Effector memory CD8-positive, alpha-beta T cell (primary cell): ENCODE data around the gene MYOCD.

Experiments used
- ATAC-seq: fragments of 150-1000 bp; cut with Tn5 transposase; replicated peaks from 2 replicates; pipeline ENCODE4 v1.10.0; 2021; ENCODE audit warnings: mild to moderate bottlenecking, moderate library complexity
- DNase-seq, 3 experiments: peaks; one replicate each; pipeline ENCODE4 v3.0.0; 2021
- H3K27ac Mint-ChIP-seq, 2 donors: one replicate each; pipeline ENCODE4 v1.8.0; 2022; ENCODE audit warnings: mild to moderate bottlenecking in 2 of 2, mixed read lengths in 2 of 2, moderate library complexity in 2 of 2
- H3K27me3 Mint-ChIP-seq, 2 donors: one replicate each; pipeline ENCODE4 v1.8.0; 2022; ENCODE audit warnings: mixed read lengths in 2 of 2
- H3K36me3 Mint-ChIP-seq: one replicate; pipeline ENCODE4 v1.8.0; 2022; ENCODE audit warnings: mild to moderate bottlenecking, moderate library complexity, mixed read lengths; ENCODE audit not compliant: insufficient read depth
- H3K4me1 Mint-ChIP-seq, 2 donors: one replicate each; pipeline ENCODE4 v1.8.0; 2022; ENCODE audit warnings: low read depth in 2 of 2, mixed read lengths in 2 of 2
- H3K4me3 Mint-ChIP-seq, 2 donors: one replicate each; pipeline ENCODE4 v1.8.0; 2022; ENCODE audit warnings: mild to moderate bottlenecking in 2 of 2, mixed read lengths in 2 of 2, moderate library complexity in 2 of 2
- H3K9me3 Mint-ChIP-seq, 2 donors: one replicate each; pipeline ENCODE4 v1.8.0; 2022; ENCODE audit warnings: mixed read lengths in 2 of 2
- total RNA-seq, 9 experiments: gene quantifications; one replicate each; lab custom pipeline; 2026; lab: John Stamatoyannopoulos, UW

The MYOCD gene
- 0 to 0.11 (median 0) reads per million in 9 experiments for total RNA-seq

- DNase-seq (no peak), ATAC-seq (no peak)
- H3K4me1 Mint-ChIP-seq: no peaks in the 10 kb centered on the region
- H3K4me3 Mint-ChIP-seq: no peak within 1 kb of the TSS
- no peaks in the 10 kb centered on the region for H3K36me3 Mint-ChIP-seq
- H3K27me3 Mint-ChIP-seq: peaks cover 39 to 76% of the 10 kb centered on the region in 2 donors
- no peak within 1 kb of the TSS for H3K27ac Mint-ChIP-seq
- H3K9me3 Mint-ChIP-seq: no peaks in the 10 kb centered on the region
These were observed at the start of gene MYOCD for GRCh38 chr17:12665263-12666210. Gene MYOCD (plus strand): TSS chr17:12665890. CDS start chr17:12666189, 299 bp downstream.

- H3K27me3 Mint-ChIP-seq: no peaks in the 10 kb centered on the region
- no peak for ATAC-seq
These were observed 49.5 kb upstream of the MYOCD start for GRCh38 chr17:12616161-12616560.

DNA sequence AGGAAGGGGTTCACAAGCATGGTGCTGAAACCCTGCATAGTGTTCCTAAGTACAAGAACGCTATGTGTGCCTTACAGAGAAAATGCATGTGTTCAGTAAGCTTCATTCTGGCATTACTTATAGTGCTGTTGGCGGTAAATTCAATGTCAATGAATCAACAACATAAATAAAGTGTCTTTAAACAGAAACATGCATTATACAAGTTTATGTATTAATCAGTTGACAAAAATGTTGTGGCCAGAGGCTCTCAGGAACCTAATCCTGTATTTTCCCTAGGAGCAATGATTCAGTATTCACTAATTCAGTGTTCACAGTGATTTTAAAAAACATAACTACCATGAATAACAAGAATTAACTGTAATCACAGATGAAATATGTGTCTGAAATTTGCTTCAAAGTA is 47.1 kb upstream of the MYOCD start:
- no peak overlapping the region for H3K27ac Mint-ChIP-seq
- no peak overlapping the region for H3K4me3 Mint-ChIP-seq
- H3K27me3 Mint-ChIP-seq: no peaks in the 10 kb centered on the region
- no peak for ATAC-seq
- no peaks in the 10 kb centered on the region for H3K36me3 Mint-ChIP-seq
- no peak for DNase-seq
- peaks cover 2 to 15% of the 10 kb centered on the region in 2 donors for H3K9me3 Mint-ChIP-seq
- no peaks in the 10 kb centered on the region for H3K4me1 Mint-ChIP-seq

More at GRCh38 chr17:12616161-12616560, 49.5 kb upstream of the MYOCD start:
- H3K27ac Mint-ChIP-seq: no peak overlapping the region
- H3K9me3 Mint-ChIP-seq: peaks cover 2 to 8% of the 10 kb centered on the region in 2 donors
- no peak overlapping the region for H3K4me3 Mint-ChIP-seq
- no peaks in the 10 kb centered on the region for H3K36me3 Mint-ChIP-seq
- H3K4me1 Mint-ChIP-seq: no peaks in the 10 kb centered on the region
- DNase-seq: no peak

GRCh38 chr17:12619459-12620199 is 46.1 kb upstream of the MYOCD start:
- Mint-ChIP-seq H3K36me3 (no peaks in the 10 kb centered on the region), H3K4me3 (no peak overlapping the region), H3K4me1 (no peaks in the 10 kb centered on the region), H3K27ac (no peak overlapping the region), H3K27me3 (no peaks in the 10 kb centered on the region), H3K9me3 (peaks cover 2 to 7% of the 10 kb centered on the region in 2 donors)
- ATAC-seq: no peak
- no peak for DNase-seq

DNA sequence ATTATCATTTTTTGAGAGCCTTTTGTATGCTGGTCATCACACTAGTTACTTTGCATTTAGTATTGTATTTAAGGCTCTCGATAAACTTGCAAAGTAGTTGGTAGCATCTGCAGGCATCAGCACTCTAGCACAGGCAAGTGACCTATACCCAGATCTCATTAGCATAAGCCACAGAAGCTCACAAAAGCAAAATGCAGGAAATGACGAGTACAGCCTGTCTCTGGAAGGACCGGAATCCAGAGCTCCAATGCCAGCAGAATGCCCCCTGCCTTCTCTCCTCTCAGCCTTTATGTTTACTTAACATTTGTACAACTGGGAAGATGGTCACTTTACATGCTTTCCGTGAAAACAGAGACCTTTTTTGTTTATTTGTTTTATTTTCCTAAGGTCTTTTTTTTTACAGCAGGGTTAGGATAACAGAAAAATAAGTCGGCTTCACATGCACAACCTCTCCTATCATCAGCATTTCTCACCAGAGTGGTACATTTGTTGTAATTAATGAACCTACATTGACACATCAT is 45.4 kb upstream of the MYOCD start:
- no peak overlapping the region for H3K4me3 Mint-ChIP-seq
- H3K36me3 Mint-ChIP-seq: no peaks in the 10 kb centered on the region
- H3K27me3 Mint-ChIP-seq: no peaks in the 10 kb centered on the region
- ATAC-seq (no peak), DNase-seq (no peak)
- H3K27ac Mint-ChIP-seq: no peak overlapping the region
- peaks cover 0 to 7% of the 10 kb centered on the region in 2 donors for H3K9me3 Mint-ChIP-seq
- H3K4me1 Mint-ChIP-seq: no peaks in the 10 kb centered on the region

GRCh38 chr17:12622726-12623125 is 43.0 kb upstream of the MYOCD start:
- H3K4me1 Mint-ChIP-seq: no peaks in the 10 kb centered on the region
- ATAC-seq: no peak
- peaks cover 0 to 7% of the 10 kb centered on the region in 2 donors for H3K9me3 Mint-ChIP-seq
- H3K27me3 Mint-ChIP-seq: no peaks in the 10 kb centered on the region
- no peak overlapping the region for H3K27ac Mint-ChIP-seq
- no peak overlapping the region for H3K4me3 Mint-ChIP-seq
- no peaks in the 10 kb centered on the region for H3K36me3 Mint-ChIP-seq
- no peak for DNase-seq

- ATAC-seq (no peak), DNase-seq (no peak)
- H3K9me3 Mint-ChIP-seq: peaks cover 0 to 7% of the 10 kb centered on the region in 2 donors
- H3K36me3 Mint-ChIP-seq: no peaks in the 10 kb centered on the region
- no peak overlapping the region for H3K4me3 Mint-ChIP-seq
- H3K27ac Mint-ChIP-seq: no peak overlapping the region
- H3K27me3 Mint-ChIP-seq: no peaks in the 10 kb centered on the region
- no peaks in the 10 kb centered on the region for H3K4me1 Mint-ChIP-seq
These were observed 42.4 kb upstream of the MYOCD start for GRCh38 chr17:12623220-12623848.

DNA sequence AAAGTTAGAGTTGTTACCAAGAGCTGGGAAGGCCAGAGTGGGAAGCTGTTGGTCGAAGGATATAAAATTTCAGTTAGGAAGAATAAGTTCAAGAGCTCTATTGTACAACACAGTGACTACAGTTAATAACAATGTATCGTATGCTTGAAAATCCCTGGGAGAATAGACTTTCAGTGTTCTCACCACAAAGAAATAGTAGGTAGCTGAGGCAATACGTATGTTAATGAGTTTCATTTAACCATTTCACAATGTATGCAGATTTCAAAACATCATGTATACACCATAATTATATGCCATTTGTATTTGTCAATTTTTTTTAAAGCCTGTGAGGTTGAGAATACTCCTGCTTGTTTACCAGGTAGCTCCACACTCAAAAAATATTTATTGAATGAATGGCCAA is 41.5 kb upstream of the MYOCD start:
- Mint-ChIP-seq H3K27me3 (no peaks in the 10 kb centered on the region), H3K4me3 (no peak overlapping the region), H3K4me1 (no peaks in the 10 kb centered on the region), H3K36me3 (no peaks in the 10 kb centered on the region), H3K27ac (no peak overlapping the region), H3K9me3 (peaks cover 0 to 7% of the 10 kb centered on the region in 2 donors)
- DNase-seq: no peak
- no peak for ATAC-seq

- Mint-ChIP-seq H3K4me3 (no peak overlapping the region), H3K9me3 (peaks cover 0 to 7% of the 10 kb centered on the region in 2 donors), H3K27me3 (no peaks in the 10 kb centered on the region), H3K4me1 (no peaks in the 10 kb centered on the region), H3K36me3 (no peaks in the 10 kb centered on the region), H3K27ac (no peak overlapping the region)
- no peak for DNase-seq
- no peak for ATAC-seq
These were observed 40.6 kb upstream of the MYOCD start for GRCh38 chr17:12625092-12625491.

GRCh38 chr17:12627177-12627629 is 38.5 kb upstream of the MYOCD start:
- peaks cover 0 to 7% of the 10 kb centered on the region in 2 donors for H3K9me3 Mint-ChIP-seq
- H3K27ac Mint-ChIP-seq: no peak overlapping the region

GRCh38 chr17:12627781-12628451 is 37.8 kb upstream of the MYOCD start:
- Mint-ChIP-seq H3K36me3 (no peaks in the 10 kb centered on the region), H3K9me3 (peaks cover 0 to under 1% of the 10 kb centered on the region in 2 donors), H3K4me3 (no peak overlapping the region), H3K27ac (no peak overlapping the region), H3K4me1 (no peaks in the 10 kb centered on the region), H3K27me3 (no peaks in the 10 kb centered on the region)
- ATAC-seq (no peak), DNase-seq (no peak)

More at GRCh38 chr17:12627177-12627629, 38.5 kb upstream of the MYOCD start:
- Mint-ChIP-seq H3K4me3 (no peak overlapping the region), H3K36me3 (no peaks in the 10 kb centered on the region), H3K27me3 (no peaks in the 10 kb centered on the region), H3K4me1 (no peaks in the 10 kb centered on the region)
- ATAC-seq (no peak), DNase-seq (no peak)

DNA sequence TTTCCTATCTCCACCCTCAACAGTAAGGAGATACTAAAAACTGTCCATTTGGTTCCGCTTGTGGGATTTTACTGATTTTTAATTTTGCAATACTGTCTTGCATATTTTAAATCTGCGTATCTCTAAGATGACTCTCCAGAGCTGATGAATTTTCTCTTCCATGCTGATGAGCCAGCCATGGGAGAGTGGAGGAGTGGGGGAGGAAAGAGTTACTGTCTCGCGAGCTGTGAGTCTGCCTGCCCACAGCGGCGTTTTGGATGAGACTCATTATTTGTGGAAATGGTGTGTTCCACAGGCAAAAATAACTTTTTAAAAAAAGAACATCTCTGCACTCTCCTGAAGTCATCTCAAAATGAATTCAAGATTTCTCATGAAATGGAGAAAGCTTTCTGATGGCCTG is 34.6 kb upstream of the MYOCD start:
- peaks cover 0 to 12% of the 10 kb centered on the region in 2 donors for H3K27me3 Mint-ChIP-seq
- no peaks in the 10 kb centered on the region for H3K36me3 Mint-ChIP-seq
- H3K4me3 Mint-ChIP-seq: no peak overlapping the region
- H3K4me1 Mint-ChIP-seq: no peaks in the 10 kb centered on the region
- no peaks in the 10 kb centered on the region for H3K9me3 Mint-ChIP-seq
- DNase-seq: no peak
- no peak overlapping the region for H3K27ac Mint-ChIP-seq
- no peak for ATAC-seq
